ENCODE data around the gene HMG20A.

GRCh38 chr15:77526595-77527163, 106.0 kb downstream of the HMG20A start:
- TF ChIP-seq EZH2 (IDR thresholded peaks at IDR 0.05; ENCODE audit: low read depth, unreplicated experiment) (no peak), CTCF (conservative IDR thresholded peaks at IDR 0.05; ENCODE audit: low read depth in 2 of 2) (no peak), POLR2AphosphoS5 (IDR thresholded peaks at IDR 0.05; ENCODE audit: low read depth) (no peak), ZNF114 (CRISPR knock-in tag; IDR thresholded peaks at IDR 0.05) (no peak), EZH2phosphoT487 (IDR thresholded peaks at IDR 0.05; ENCODE audit: unreplicated experiment) (no peak), CREB1 (CRISPR knock-in tag; IDR thresholded peaks at IDR 0.05; ENCODE audit: low read depth) (no peak), JUNB (IDR thresholded peaks at IDR 0.05; ENCODE audit: unreplicated experiment) (no peak), REST (IDR thresholded peaks at IDR 0.05; ENCODE audit: unreplicated experiment) (no peak)
- TF ChIP-seq, protein P1, sequence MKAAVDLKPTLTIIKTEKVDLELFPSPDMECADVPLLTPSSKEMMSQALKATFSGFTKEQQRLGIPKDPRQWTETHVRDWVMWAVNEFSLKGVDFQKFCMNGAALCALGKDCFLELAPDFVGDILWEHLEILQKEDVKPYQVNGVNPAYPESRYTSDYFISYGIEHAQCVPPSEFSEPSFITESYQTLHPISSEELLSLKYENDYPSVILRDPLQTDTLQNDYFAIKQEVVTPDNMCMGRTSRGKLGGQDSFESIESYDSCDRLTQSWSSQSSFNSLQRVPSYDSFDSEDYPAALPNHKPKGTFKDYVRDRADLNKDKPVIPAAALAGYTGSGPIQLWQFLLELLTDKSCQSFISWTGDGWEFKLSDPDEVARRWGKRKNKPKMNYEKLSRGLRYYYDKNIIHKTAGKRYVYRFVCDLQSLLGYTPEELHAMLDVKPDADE (IDR thresholded peaks at IDR 0.05), result no peak
- TF ChIP-seq, protein P2, sequence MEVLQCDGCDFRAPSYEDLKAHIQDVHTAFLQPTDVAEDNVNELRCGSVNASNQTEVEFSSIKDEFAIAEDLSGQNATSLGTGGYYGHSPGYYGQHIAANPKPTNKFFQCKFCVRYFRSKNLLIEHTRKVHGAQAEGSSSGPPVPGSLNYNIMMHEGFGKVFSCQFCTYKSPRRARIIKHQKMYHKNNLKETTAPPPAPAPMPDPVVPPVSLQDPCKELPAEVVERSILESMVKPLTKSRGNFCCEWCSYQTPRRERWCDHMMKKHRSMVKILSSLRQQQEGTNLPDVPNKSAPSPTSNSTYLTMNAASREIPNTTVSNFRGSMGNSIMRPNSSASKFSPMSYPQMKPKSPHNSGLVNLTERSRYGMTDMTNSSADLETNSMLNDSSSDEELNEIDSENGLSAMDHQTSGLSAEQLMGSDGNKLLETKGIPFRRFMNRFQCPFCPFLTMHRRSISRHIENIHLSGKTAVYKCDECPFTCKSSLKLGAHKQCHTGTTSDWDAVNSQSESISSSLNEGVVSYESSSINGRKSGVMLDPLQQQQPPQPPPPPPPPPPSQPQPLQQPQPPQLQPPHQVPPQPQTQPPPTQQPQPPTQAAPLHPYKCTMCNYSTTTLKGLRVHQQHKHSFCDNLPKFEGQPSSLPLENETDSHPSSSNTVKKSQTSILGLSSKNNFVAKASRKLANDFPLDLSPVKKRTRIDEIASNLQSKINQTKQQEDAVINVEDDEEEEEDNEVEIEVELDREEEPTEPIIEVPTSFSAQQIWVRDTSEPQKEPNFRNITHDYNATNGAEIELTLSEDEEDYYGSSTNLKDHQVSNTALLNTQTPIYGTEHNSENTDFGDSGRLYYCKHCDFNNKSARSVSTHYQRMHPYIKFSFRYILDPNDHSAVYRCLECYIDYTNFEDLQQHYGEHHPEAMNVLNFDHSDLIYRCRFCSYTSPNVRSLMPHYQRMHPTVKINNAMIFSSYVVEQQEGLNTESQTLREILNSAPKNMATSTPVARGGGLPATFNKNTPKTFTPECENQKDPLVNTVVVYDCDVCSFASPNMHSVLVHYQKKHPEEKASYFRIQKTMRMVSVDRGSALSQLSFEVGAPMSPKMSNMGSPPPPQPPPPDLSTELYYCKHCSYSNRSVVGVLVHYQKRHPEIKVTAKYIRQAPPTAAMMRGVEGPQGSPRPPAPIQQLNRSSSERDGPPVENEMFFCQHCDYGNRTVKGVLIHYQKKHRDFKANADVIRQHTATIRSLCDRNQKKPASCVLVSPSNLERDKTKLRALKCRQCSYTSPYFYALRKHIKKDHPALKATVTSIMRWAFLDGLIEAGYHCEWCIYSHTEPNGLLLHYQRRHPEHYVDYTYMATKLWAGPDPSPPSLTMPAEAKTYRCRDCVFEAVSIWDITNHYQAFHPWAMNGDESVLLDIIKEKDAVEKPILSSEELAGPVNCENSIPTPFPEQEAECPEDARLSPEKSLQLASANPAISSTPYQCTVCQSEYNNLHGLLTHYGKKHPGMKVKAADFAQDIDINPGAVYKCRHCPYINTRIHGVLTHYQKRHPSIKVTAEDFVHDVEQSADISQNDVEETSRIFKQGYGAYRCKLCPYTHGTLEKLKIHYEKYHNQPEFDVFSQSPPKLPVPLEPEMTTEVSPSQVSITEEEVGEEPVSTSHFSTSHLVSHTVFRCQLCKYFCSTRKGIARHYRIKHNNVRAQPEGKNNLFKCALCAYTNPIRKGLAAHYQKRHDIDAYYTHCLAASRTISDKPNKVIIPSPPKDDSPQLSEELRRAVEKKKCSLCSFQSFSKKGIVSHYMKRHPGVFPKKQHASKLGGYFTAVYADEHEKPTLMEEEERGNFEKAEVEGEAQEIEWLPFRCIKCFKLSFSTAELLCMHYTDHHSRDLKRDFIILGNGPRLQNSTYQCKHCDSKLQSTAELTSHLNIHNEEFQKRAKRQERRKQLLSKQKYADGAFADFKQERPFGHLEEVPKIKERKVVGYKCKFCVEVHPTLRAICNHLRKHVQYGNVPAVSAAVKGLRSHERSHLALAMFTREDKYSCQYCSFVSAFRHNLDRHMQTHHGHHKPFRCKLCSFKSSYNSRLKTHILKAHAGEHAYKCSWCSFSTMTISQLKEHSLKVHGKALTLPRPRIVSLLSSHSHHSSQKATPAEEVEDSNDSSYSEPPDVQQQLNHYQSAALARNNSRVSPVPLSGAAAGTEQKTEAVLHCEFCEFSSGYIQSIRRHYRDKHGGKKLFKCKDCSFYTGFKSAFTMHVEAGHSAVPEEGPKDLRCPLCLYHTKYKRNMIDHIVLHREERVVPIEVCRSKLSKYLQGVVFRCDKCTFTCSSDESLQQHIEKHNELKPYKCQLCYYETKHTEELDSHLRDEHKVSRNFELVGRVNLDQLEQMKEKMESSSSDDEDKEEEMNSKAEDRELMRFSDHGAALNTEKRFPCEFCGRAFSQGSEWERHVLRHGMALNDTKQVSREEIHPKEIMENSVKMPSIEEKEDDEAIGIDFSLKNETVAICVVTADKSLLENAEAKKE (CRISPR knock-in tag; IDR thresholded peaks at IDR 0.05), result no peak

Measured in GM23338 (cell line).